Activated CD4-positive, alpha-beta memory T cell treated with anti-CD3 and anti-CD28 coated beads, Interleukin-2, amount 10 ng/mL, durations not matched to agents 7 days and 5 days (primary cell): ENCODE measurements around the gene ABHD17C. TPM values are rescaled to one million over a fixed set of nuclear protein-coding genes. Genes with fewer than 3 reads are reported as not detected.

ENCODE experiments used
- CTCF ChIA-PET: fragments of 350-600 bp; sonication (Branson Sonifier 250); formaldehyde crosslinking; loops from one replicate; lab custom pipeline; 2021; ENCODE audit warnings: antibody characterized with exemption, inconsistent platforms; lab: Charles Lee
- POLR2A ChIA-PET: fragments of 350-600 bp; sonication (Branson Sonifier 250); formaldehyde crosslinking; loops from one replicate; lab custom pipeline; 2021; ENCODE audit warnings: antibody characterized with exemption; lab: Charles Lee
- DNase-seq: peaks from one replicate; pipeline ENCODE4 v3.0.0-alpha.2; 2020
- H3K27ac Mint-ChIP-seq: one replicate; pipeline ENCODE4 v1.8.0; 2021; ENCODE audit warnings: mild to moderate bottlenecking, mixed read lengths
- H3K27me3 Mint-ChIP-seq: one replicate; pipeline ENCODE4 v1.8.0; 2021; ENCODE audit warnings: mixed read lengths
- H3K36me3 Mint-ChIP-seq: one replicate; pipeline ENCODE4 v1.8.0; 2021; ENCODE audit warnings: low read depth, mixed read lengths
- H3K4me1 Mint-ChIP-seq: one replicate; pipeline ENCODE4 v1.8.0; 2021; ENCODE audit warnings: mixed read lengths
- H3K4me3 Mint-ChIP-seq: one replicate; pipeline ENCODE4 v1.8.0; 2021; ENCODE audit warnings: mild to moderate bottlenecking, mixed read lengths
- H3K9me3 Mint-ChIP-seq: one replicate; pipeline ENCODE4 v1.8.0; 2021; ENCODE audit warnings: mixed read lengths
- total RNA-seq, 2 experiments: library from RNA; stranded (reverse); gene quantifications; one replicate each; pipeline ENCODE4 v1.2.3, GENCODE V29; 2021

The ABHD17C gene
- total RNA-seq, 2 experiments from 2014 or later, result 3.8 to 4.0 TPM

- no peak for DNase-seq
- H3K4me1 Mint-ChIP-seq, result no peaks in the 10 kb centered on the region
- POLR2A ChIA-PET, result no interaction called here
- H3K4me3 Mint-ChIP-seq, result no peak overlapping the region
- no peaks in the 10 kb centered on the region for H3K36me3 Mint-ChIP-seq
- H3K9me3 Mint-ChIP-seq, result peaks cover 7% of the 10 kb centered on the region
- CTCF ChIA-PET, result no interaction called here
- no peak overlapping the region for H3K27ac Mint-ChIP-seq
- H3K27me3 Mint-ChIP-seq, result no peaks in the 10 kb centered on the region
These were observed 48.2 kb downstream of the ABHD17C start for GRCh38 chr15:80743189-80743833.

GRCh38 chr15:80744415-80744814 lies 49.3 kb downstream of the ABHD17C start:
- Mint-ChIP-seq H3K36me3 (no peaks in the 10 kb centered on the region), H3K4me1 (no peaks in the 10 kb centered on the region), H3K9me3 (peaks cover 4% of the 10 kb centered on the region), H3K27me3 (no peaks in the 10 kb centered on the region), H3K4me3 (no peak overlapping the region), H3K27ac (no peak overlapping the region)
- DNase-seq, result no peak
- ChIA-PET POLR2A (no interaction called here), CTCF (no interaction called here)

GRCh38 chr15:80744826-80745225 lies 49.7 kb downstream of the ABHD17C start:
- H3K9me3 Mint-ChIP-seq, result peaks cover 4% of the 10 kb centered on the region
- ChIA-PET POLR2A (no interaction called here), CTCF (no interaction called here)
- no peak overlapping the region for H3K4me3 Mint-ChIP-seq
- no peaks in the 10 kb centered on the region for H3K4me1 Mint-ChIP-seq
- H3K36me3 Mint-ChIP-seq, result no peaks in the 10 kb centered on the region
- H3K27me3 Mint-ChIP-seq, result no peaks in the 10 kb centered on the region
- no peak for DNase-seq
- no peak overlapping the region for H3K27ac Mint-ChIP-seq

- DNase-seq, result no peak
- H3K4me1 Mint-ChIP-seq, result no peaks in the 10 kb centered on the region
- peaks cover 4% of the 10 kb centered on the region for H3K9me3 Mint-ChIP-seq
- no peak overlapping the region for H3K27ac Mint-ChIP-seq
- no peaks in the 10 kb centered on the region for H3K27me3 Mint-ChIP-seq
- H3K4me3 Mint-ChIP-seq, result no peak overlapping the region
- ChIA-PET POLR2A (no interaction called here), CTCF (no interaction called here)
- H3K36me3 Mint-ChIP-seq, result no peaks in the 10 kb centered on the region
These were observed 50.8 kb downstream of the ABHD17C start for GRCh38 chr15:80745888-80746287.

GRCh38 chr15:80747317-80748053 lies 52.4 kb downstream of the ABHD17C start:
- H3K27me3 Mint-ChIP-seq, result no peaks in the 10 kb centered on the region

GRCh38 chr15:80749589-80749988 lies 54.5 kb downstream of the ABHD17C start:
- ChIA-PET POLR2A (no interaction called here), CTCF (no interaction called here)
- DNase-seq, result no peak
- Mint-ChIP-seq H3K4me1 (no peaks in the 10 kb centered on the region), H3K9me3 (peaks cover 4% of the 10 kb centered on the region), H3K4me3 (no peak overlapping the region), H3K27ac (no peak overlapping the region), H3K27me3 (no peaks in the 10 kb centered on the region), H3K36me3 (no peaks in the 10 kb centered on the region)

More at GRCh38 chr15:80747317-80748053, 52.4 kb downstream of the ABHD17C start:
- peaks cover 4% of the 10 kb centered on the region for H3K9me3 Mint-ChIP-seq
- H3K36me3 Mint-ChIP-seq, result no peaks in the 10 kb centered on the region
- ChIA-PET POLR2A (no interaction called here), CTCF (no interaction called here)
- no peak overlapping the region for H3K27ac Mint-ChIP-seq
- DNase-seq, result no peak
- no peaks in the 10 kb centered on the region for H3K4me1 Mint-ChIP-seq
- H3K4me3 Mint-ChIP-seq, result no peak overlapping the region

GRCh38 chr15:80750575-80750974 lies 55.5 kb downstream of the ABHD17C start:
- Mint-ChIP-seq H3K9me3 (peaks cover 4% of the 10 kb centered on the region), H3K4me3 (no peak overlapping the region), H3K4me1 (peaks cover 3% of the 10 kb centered on the region), H3K27me3 (no peaks in the 10 kb centered on the region), H3K27ac (no peak overlapping the region), H3K36me3 (no peaks in the 10 kb centered on the region)
- ChIA-PET CTCF (no interaction called here), POLR2A (no interaction called here)
- no peak for DNase-seq

- H3K4me1 Mint-ChIP-seq, result peaks cover 9% of the 10 kb centered on the region
- H3K36me3 Mint-ChIP-seq, result no peaks in the 10 kb centered on the region
- H3K4me3 Mint-ChIP-seq, result no peak overlapping the region
- H3K9me3 Mint-ChIP-seq, result no peaks in the 10 kb centered on the region
- CTCF ChIA-PET, result no interaction called here
- POLR2A ChIA-PET, result no interaction called here
- no peak overlapping the region for H3K27ac Mint-ChIP-seq
- no peak for DNase-seq
- H3K27me3 Mint-ChIP-seq, result no peaks in the 10 kb centered on the region
These were observed 57.1 kb downstream of the ABHD17C start for GRCh38 chr15:80752204-80752603.

- ChIA-PET POLR2A (no interaction called here), CTCF (no interaction called here)
- Mint-ChIP-seq H3K4me1 (peaks cover 9% of the 10 kb centered on the region), H3K27me3 (no peaks in the 10 kb centered on the region), H3K27ac (no peak overlapping the region), H3K36me3 (no peaks in the 10 kb centered on the region), H3K9me3 (no peaks in the 10 kb centered on the region), H3K4me3 (no peak overlapping the region)
- no peak for DNase-seq
These were observed 58.1 kb downstream of the ABHD17C start for GRCh38 chr15:80753161-80753560.

GRCh38 chr15:80754014-80754413 lies 58.9 kb downstream of the ABHD17C start:
- Mint-ChIP-seq H3K36me3 (no peaks in the 10 kb centered on the region), H3K4me3 (no peak overlapping the region), H3K4me1 (peaks cover 9% of the 10 kb centered on the region), H3K9me3 (no peaks in the 10 kb centered on the region), H3K27ac (no peak overlapping the region), H3K27me3 (no peaks in the 10 kb centered on the region)
- POLR2A ChIA-PET, result no interaction called here
- no peak for DNase-seq
- CTCF ChIA-PET, result interaction anchor here (1.5 kb wide), 1 partner anchor 22 kb away, joined by 3 read pairs; no protein-coding TSS in a partner anchor

- CTCF ChIA-PET, result no interaction called here
- peaks cover 9% of the 10 kb centered on the region for H3K4me1 Mint-ChIP-seq
- H3K27ac Mint-ChIP-seq, result no peak overlapping the region
- H3K9me3 Mint-ChIP-seq, result no peaks in the 10 kb centered on the region
- no peak overlapping the region for H3K4me3 Mint-ChIP-seq
- H3K36me3 Mint-ChIP-seq, result no peaks in the 10 kb centered on the region
- no peak for DNase-seq
- POLR2A ChIA-PET, result no interaction called here
- no peaks in the 10 kb centered on the region for H3K27me3 Mint-ChIP-seq
These were observed 60.8 kb downstream of the ABHD17C start for GRCh38 chr15:80755885-80756284.

GRCh38 chr15:80758130-80758745 lies 63.1 kb downstream of the ABHD17C start:
- DNase-seq, result no peak
- Mint-ChIP-seq H3K9me3 (no peaks in the 10 kb centered on the region), H3K4me1 (peaks cover 9% of the 10 kb centered on the region), H3K4me3 (no peak overlapping the region), H3K27me3 (no peaks in the 10 kb centered on the region), H3K36me3 (no peaks in the 10 kb centered on the region), H3K27ac (no peak overlapping the region)
- ChIA-PET POLR2A (no interaction called here), CTCF (no interaction called here)

- ChIA-PET POLR2A (interaction anchor here (0.6 kb wide), 1 partner anchor 13 kb away, joined by 4 read pairs; no protein-coding TSS in a partner anchor), CTCF (interaction anchor here (2.1 kb wide), 1 partner anchor 15 kb away, joined by 8 read pairs; no protein-coding TSS in a partner anchor)
- Mint-ChIP-seq H3K27ac (no peak overlapping the region), H3K4me3 (no peak overlapping the region), H3K27me3 (no peaks in the 10 kb centered on the region), H3K9me3 (no peaks in the 10 kb centered on the region), H3K36me3 (no peaks in the 10 kb centered on the region), H3K4me1 (peaks cover 3% of the 10 kb centered on the region)
- DNase-seq, result no peak
These were observed 65.8 kb downstream of the ABHD17C start for GRCh38 chr15:80760960-80761359.
